GM23338 (cell line): ENCODE data around the gene KLHL33.

ENCODE experiments used
- CREB1 ChIP-seq: fragments of 250-450 bp; sonication (Bioruptor Pico); IDR thresholded peaks from 2 replicates; pipeline ENCODE4 v1.5.0; 2020; ENCODE audit warnings: low read depth, mild to moderate bottlenecking, moderate library complexity
- CTCF ChIP-seq, 2 experiments: fragments of 200-600 bp in 1 of 2; sonication (generic) in 1 of 2; conservative IDR thresholded peaks; 2 replicates each; pipeline versions ENCODE4 v1.5.1 to v1.6.1; 2016 to 2017; ENCODE audit warnings: antibody characterized with exemption in 2 of 2, low read depth in 2 of 2, mild to moderate bottlenecking in 2 of 2, moderate library complexity in 1 of 2
- EZH2 ChIP-seq: fragments of 200-600 bp; sonication (generic); IDR thresholded peaks from one replicate; pipeline ENCODE4 v1.8.0; 2017; ENCODE audit warnings: antibody characterized with exemption, mild to moderate bottlenecking, low read depth; ENCODE audit not compliant: unreplicated experiment
- EZH2phosphoT487 ChIP-seq: fragments of 200-600 bp; sonication (generic); IDR thresholded peaks from one replicate; pipeline ENCODE4 v1.8.1; 2018; ENCODE audit warnings: antibody characterized with exemption; ENCODE audit not compliant: unreplicated experiment
- POLR2AphosphoS5 ChIP-seq: IDR thresholded peaks from 2 replicates; pipeline ENCODE4 v1.6.1; 2016; ENCODE audit warnings: antibody characterized with exemption, low read depth
- REST ChIP-seq: IDR thresholded peaks from one replicate; pipeline ENCODE4 v1.6.1; 2018; ENCODE audit warnings: antibody characterized with exemption; ENCODE audit not compliant: unreplicated experiment
- STAT1 ChIP-seq: IDR thresholded peaks from one replicate; pipeline ENCODE4 v1.6.1; 2016; ENCODE audit warnings: antibody characterized with exemption; ENCODE audit not compliant: unreplicated experiment

- TF ChIP-seq CTCF (conservative IDR thresholded peaks at IDR 0.05; ENCODE audit: low read depth in 2 of 2) (no peak), STAT1 (no peak), EZH2phosphoT487 (no peak), EZH2 (no peak), POLR2AphosphoS5 (no peak), REST (no peak), CREB1 (CRISPR knock-in tag) (no peak)
Observed at GRCh38 chr14:20383032-20383431, 52.9 kb downstream of the KLHL33 start.
